ENCODE measurements around the gene SCOC.

SCOC gene

GRCh38 chr4:140373328-140374129 is at the start of gene SCOC:
SCOC (plus strand) TSS chr4:140373646; CDS start chr4:140379171, 5,525 bp downstream.
- peak; percentile 97 for DNase-seq

GRCh38 chr4:140326395-140326993 is 47.0 kb upstream of the SCOC start:
- DNase-seq, result no peak

GRCh38 chr4:140330311-140330900 is 43.0 kb upstream of the SCOC start:
- no peak for DNase-seq

GRCh38 chr4:140331245-140331644 is 42.2 kb upstream of the SCOC start:
- no peak for DNase-seq

GRCh38 chr4:140331876-140332275 is 41.6 kb upstream of the SCOC start:
- no peak for DNase-seq

GRCh38 chr4:140332734-140333133 is 40.7 kb upstream of the SCOC start:
- DNase-seq, result no peak

- no peak for DNase-seq
Measured at GRCh38 chr4:140333523-140333922, 39.9 kb upstream of the SCOC start.

- DNase-seq, result no peak
Measured at GRCh38 chr4:140335076-140335475, 38.4 kb upstream of the SCOC start.

GRCh38 chr4:140336730-140337129 is 36.7 kb upstream of the SCOC start:
- no peak for DNase-seq

GRCh38 chr4:140342620-140343019 is 30.8 kb upstream of the SCOC start:
- DNase-seq, result no peak

GRCh38 chr4:140343303-140343702 is 30.1 kb upstream of the SCOC start:
- DNase-seq, result peak; percentile 35

- no peak for DNase-seq
Measured at GRCh38 chr4:140344101-140344500, 29.3 kb upstream of the SCOC start.

GRCh38 chr4:140344621-140345020 is 28.8 kb upstream of the SCOC start:
- DNase-seq, result no peak

- no peak for DNase-seq
Measured at GRCh38 chr4:140346136-140346535, 27.3 kb upstream of the SCOC start.

GRCh38 chr4:140349816-140350215 is 23.6 kb upstream of the SCOC start:
- DNase-seq, result no peak

- no peak for DNase-seq
Measured at GRCh38 chr4:140351093-140352075, 22.1 kb upstream of the SCOC start.

GRCh38 chr4:140353786-140354185 is 19.7 kb upstream of the SCOC start:
- no peak for DNase-seq

- no peak for DNase-seq
Measured at GRCh38 chr4:140355288-140355687, 18.2 kb upstream of the SCOC start.

- DNase-seq, result no peak
Measured at GRCh38 chr4:140357868-140358267, 15.6 kb upstream of the SCOC start.

GRCh38 chr4:140358281-140358680 is 15.2 kb upstream of the SCOC start:
- no peak for DNase-seq

- peak; percentile 69 for DNase-seq
Measured at GRCh38 chr4:140359562-140360427, 13.7 kb upstream of the SCOC start.

GRCh38 chr4:140361099-140361498 is 12.3 kb upstream of the SCOC start:
- DNase-seq, result no peak
